Uterus (tissue), 4 donors: ENCODE results near the gene PPFIBP2. TPM values are rescaled to one million over a fixed set of nuclear protein-coding genes. Genes with fewer than 3 reads are reported as not detected.

ENCODE experiments used
- DNase-seq, 2 donors: peaks; one replicate each; pipeline ENCODE4 v3.0.0-alpha.2; 2019 to 2020
- H3K27ac ChIP-seq, 2 donors: fragments of 200-600 bp; sonication (generic); 1 replicate in 1 of 2; 2 replicates in 1 of 2; pipeline ENCODE4 v1.5.1; 2016 to 2018
- H3K27me3 ChIP-seq, 2 donors: fragments of 200-600 bp; sonication (generic); one replicate each; pipeline ENCODE4 v1.5.1; 2018 to 2019; ENCODE audit warnings: control low read depth in 1 of 2
- H3K36me3 ChIP-seq, 2 donors: fragments of 200-600 bp; sonication (generic); one replicate each; pipeline ENCODE4 v1.5.1; 2019; ENCODE audit warnings: control low read depth in 1 of 2
- H3K4me1 ChIP-seq, 2 donors: fragments of 200-600 bp; sonication (generic); one replicate each; pipeline ENCODE4 v1.5.1; 2018 to 2019; ENCODE audit warnings: control low read depth in 1 of 2
- H3K4me3 ChIP-seq, 2 donors: fragments of 200-600 bp; sonication (generic); 1 replicate in 1 of 2; 2 replicates in 1 of 2; pipeline ENCODE4 v1.5.1; 2018 to 2019; ENCODE audit warnings: mild to moderate bottlenecking in 1 of 2
- H3K9me3 ChIP-seq, 2 donors: fragments of 200-600 bp; sonication (generic); one replicate each; pipeline ENCODE4 v1.5.1; 2019; ENCODE audit warnings: control low read depth in 1 of 2
- POLR2A ChIP-seq, 2 donors: fragments of 450-650 bp; IDR thresholded peaks; one replicate each; pipeline ENCODE4 v1.6.1; 2016; ENCODE audit warnings: antibody characterized with exemption in 2 of 2, mild to moderate bottlenecking in 1 of 2, moderate library complexity in 1 of 2
- intact Hi-C: fragments of 100-400 bp; cut with DNase I; formaldehyde crosslinking; loops from one replicate; pipeline ENCODE4 v1.15.1; 2023; ENCODE audit warnings: low total_unique reads
- total RNA-seq, 4 donors: library from RNA; depleted of rRNA in 3 of 4; stranded (reverse); fragments of >200 nt in 3 of 4; gene quantifications; one replicate each; pipeline versions ENCODE4 v1.1.0 to v1.2.4, GENCODE V29; 2014 to 2023
- TF ChIP-seq, protein P1 (sequence below), 4 experiments: fragments of 200-600 bp in 2 of 4; fragments of 450-650 bp in 2 of 4; sonication (generic) in 2 of 4; IDR thresholded peaks; one replicate each; pipeline ENCODE4 v1.5.1; 2016 to 2019; ENCODE audit warnings: antibody characterized with exemption in 4 of 4, mild to moderate bottlenecking in 2 of 4, moderate library complexity in 1 of 4
- donor health status: DM: yes; HTN: yes; CAD: no.

PPFIBP2 gene
- total RNA-seq, 4 donors from 2014 or later = 2.1 to 36.2 (median 15.2) TPM

DNA sequence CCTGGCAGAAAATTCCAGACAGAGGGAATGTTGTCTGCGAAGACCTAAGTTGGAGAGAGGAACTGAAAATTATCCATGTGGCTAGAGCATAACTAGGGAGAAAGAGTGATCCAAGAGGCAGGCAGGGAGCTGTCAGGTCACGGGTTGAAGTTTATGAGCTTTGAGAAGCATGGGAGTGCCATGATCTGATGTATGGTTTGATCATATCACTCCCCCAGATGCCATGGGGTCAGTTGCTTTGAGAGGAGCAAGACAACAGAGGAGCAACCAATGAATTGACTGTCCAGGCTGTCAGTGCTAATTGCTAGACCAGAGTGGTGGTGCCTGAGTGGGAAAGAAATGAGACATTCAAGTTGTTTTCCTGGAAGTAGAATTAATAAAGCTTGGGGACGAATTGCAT, 105.5 kb downstream of the PPFIBP2 start:
- no peaks in the 10 kb centered on the region for H3K9me3 ChIP-seq
- intact Hi-C loops = no loop called here
- H3K27ac ChIP-seq = no peak overlapping the region
- H3K36me3 ChIP-seq = no peaks in the 10 kb centered on the region
- no peaks in the 10 kb centered on the region for H3K27me3 ChIP-seq
- H3K4me1 ChIP-seq = no peaks in the 10 kb centered on the region
- H3K4me3 ChIP-seq = no peak overlapping the region
- DNase-seq = no peak
- no peak for TF ChIP-seq POLR2A (IDR thresholded peaks at IDR 0.05)
- TF ChIP-seq, protein P1, sequence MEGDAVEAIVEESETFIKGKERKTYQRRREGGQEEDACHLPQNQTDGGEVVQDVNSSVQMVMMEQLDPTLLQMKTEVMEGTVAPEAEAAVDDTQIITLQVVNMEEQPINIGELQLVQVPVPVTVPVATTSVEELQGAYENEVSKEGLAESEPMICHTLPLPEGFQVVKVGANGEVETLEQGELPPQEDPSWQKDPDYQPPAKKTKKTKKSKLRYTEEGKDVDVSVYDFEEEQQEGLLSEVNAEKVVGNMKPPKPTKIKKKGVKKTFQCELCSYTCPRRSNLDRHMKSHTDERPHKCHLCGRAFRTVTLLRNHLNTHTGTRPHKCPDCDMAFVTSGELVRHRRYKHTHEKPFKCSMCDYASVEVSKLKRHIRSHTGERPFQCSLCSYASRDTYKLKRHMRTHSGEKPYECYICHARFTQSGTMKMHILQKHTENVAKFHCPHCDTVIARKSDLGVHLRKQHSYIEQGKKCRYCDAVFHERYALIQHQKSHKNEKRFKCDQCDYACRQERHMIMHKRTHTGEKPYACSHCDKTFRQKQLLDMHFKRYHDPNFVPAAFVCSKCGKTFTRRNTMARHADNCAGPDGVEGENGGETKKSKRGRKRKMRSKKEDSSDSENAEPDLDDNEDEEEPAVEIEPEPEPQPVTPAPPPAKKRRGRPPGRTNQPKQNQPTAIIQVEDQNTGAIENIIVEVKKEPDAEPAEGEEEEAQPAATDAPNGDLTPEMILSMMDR (IDR thresholded peaks at IDR 0.05) = no peak

DNA sequence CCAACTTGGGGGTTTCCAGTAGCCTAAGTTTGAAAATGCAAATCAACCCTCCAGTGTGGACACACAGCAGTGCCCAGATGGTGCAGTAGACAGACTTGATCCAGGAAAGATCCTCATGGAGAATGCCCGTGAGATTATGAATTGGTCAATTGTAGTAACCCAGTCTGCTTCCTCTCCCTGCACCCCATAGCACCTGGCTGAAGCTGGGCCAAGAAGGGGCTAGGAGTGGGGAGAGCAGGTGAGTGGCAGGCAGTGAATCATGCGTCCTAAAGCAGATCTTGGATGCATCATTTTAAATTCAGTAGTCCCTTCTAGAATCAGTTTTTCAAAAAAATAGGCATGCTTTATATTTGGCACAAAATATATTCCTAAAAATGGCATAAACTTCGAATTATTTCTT, 107.3 kb downstream of the PPFIBP2 start:
- H3K36me3 ChIP-seq = no peaks in the 10 kb centered on the region
- H3K9me3 ChIP-seq = no peaks in the 10 kb centered on the region
- intact Hi-C loops = no loop called here
- no peak overlapping the region for H3K27ac ChIP-seq
- H3K4me3 ChIP-seq = no peak overlapping the region
- no peaks in the 10 kb centered on the region for H3K4me1 ChIP-seq
- TF ChIP-seq, protein P1 (IDR thresholded peaks at IDR 0.05) = no peak
- no peak for TF ChIP-seq POLR2A (IDR thresholded peaks at IDR 0.05)
- H3K27me3 ChIP-seq = no peaks in the 10 kb centered on the region
- DNase-seq = no peak

DNA sequence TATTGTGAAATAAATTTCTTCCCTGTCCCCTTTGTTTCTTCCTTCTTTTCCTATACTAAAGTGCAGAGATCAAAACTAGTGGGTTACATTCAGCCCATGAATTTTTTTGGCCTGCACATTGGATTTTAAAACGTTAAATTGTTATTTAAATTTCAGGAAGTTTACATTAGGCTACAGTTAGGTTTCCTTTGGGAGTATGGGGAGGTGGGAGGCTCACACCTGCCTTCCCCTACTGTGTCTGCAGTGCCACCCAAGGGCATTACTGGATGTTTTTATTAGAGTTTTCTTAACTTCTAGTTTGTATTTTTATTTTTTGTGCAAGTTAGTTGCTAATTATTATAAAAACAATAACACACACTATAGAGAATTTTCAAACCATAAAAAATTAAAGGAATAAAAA, 107.8 kb downstream of the PPFIBP2 start:
- no peaks in the 10 kb centered on the region for H3K36me3 ChIP-seq

DNA sequence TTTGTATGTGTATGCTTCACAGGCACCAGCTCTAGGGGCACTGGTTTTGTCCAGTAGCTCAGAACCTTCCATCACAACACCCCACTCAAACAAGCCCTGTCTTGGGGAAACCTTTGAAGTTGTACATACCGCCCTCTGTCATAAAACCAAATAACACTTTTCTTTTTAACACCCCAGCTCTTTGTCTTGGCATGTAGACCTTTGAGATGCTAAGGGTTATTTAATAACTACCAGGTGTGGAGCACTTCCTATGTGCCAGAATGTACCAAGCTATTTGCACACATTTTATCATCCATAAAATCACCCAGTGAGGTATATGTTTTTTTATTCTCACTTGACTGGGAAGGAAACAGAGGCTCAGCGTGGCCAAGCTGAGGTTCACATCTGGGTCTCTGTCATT, 108.9 kb downstream of the PPFIBP2 start:
- Histone ChIP-seq H3K27me3 (no peaks in the 10 kb centered on the region), H3K9me3 (no peaks in the 10 kb centered on the region), H3K4me3 (no peak overlapping the region), H3K4me1 (no peaks in the 10 kb centered on the region), H3K27ac (no peak overlapping the region), H3K36me3 (no peaks in the 10 kb centered on the region)
- DNase-seq = no peak
- TF ChIP-seq, protein P1 (IDR thresholded peaks at IDR 0.05) = no peak
- no peak for TF ChIP-seq POLR2A (IDR thresholded peaks at IDR 0.05)
- intact Hi-C loops = no loop called here

More for the DNA sequence above, 107.8 kb downstream of the PPFIBP2 start:
- no peak overlapping the region for H3K4me3 ChIP-seq
- no peaks in the 10 kb centered on the region for H3K4me1 ChIP-seq
- no peak overlapping the region for H3K27ac ChIP-seq
- H3K27me3 ChIP-seq = no peaks in the 10 kb centered on the region
- intact Hi-C loops = no loop called here
- H3K9me3 ChIP-seq = no peaks in the 10 kb centered on the region
- DNase-seq = no peak
- TF ChIP-seq, protein P1 (IDR thresholded peaks at IDR 0.05) = no peak
- no peak for TF ChIP-seq POLR2A (IDR thresholded peaks at IDR 0.05)

DNA sequence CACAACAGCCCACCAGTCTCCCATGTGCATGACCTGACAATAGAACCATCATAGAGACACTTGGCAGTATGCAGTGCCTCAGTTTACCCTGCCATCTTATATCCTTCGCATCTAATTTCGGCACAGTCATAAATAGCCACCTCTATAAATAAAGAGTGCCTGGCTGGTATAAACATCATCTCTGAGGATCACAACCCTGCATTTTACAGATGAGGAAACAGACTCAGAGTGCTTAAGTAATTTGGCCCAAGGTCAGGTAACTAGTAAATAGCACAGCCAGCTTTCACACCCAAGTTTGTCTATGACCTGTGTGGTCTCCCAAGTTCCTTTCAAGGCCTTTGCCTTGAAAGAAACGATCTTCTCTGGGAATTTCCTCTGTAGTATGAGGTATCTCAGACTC, 114.9 kb downstream of the PPFIBP2 start:
- intact Hi-C loops = no loop called here
- Histone ChIP-seq H3K4me3 (no peak overlapping the region), H3K27ac (no peak overlapping the region), H3K27me3 (no peaks in the 10 kb centered on the region), H3K9me3 (no peaks in the 10 kb centered on the region), H3K36me3 (no peaks in the 10 kb centered on the region), H3K4me1 (no peaks in the 10 kb centered on the region)
- TF ChIP-seq, protein P1 (IDR thresholded peaks at IDR 0.05) = no peak
- TF ChIP-seq POLR2A (IDR thresholded peaks at IDR 0.05) = no peak
- DNase-seq = no peak
